HG02642 (cell line): ENCODE data around the gene FEZ2.
A peak's percentile ranks its signal among the peaks of the same experiment; 100 is the strongest.
"Not testable (repeated sequence)": the region's sequence is repeated elsewhere in the genome, so short reads cannot be mapped to it uniquely, and the experiment has no call there.

Experiments used
- ATAC-seq: cut with Tn5 transposase; IDR thresholded peaks from one replicate; pipeline ENCODE4 v1.9.1; 2021; ENCODE audit warnings: mild to moderate bottlenecking; ENCODE audit not compliant: unreplicated experiment, poor library complexity

Gene FEZ2, protein sequence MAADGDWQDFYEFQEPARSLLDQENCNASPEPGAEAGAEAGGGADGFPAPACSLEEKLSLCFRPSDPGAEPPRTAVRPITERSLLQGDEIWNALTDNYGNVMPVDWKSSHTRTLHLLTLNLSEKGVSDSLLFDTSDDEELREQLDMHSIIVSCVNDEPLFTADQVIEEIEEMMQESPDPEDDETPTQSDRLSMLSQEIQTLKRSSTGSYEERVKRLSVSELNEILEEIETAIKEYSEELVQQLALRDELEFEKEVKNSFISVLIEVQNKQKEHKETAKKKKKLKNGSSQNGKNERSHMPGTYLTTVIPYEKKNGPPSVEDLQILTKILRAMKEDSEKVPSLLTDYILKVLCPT

DNA sequence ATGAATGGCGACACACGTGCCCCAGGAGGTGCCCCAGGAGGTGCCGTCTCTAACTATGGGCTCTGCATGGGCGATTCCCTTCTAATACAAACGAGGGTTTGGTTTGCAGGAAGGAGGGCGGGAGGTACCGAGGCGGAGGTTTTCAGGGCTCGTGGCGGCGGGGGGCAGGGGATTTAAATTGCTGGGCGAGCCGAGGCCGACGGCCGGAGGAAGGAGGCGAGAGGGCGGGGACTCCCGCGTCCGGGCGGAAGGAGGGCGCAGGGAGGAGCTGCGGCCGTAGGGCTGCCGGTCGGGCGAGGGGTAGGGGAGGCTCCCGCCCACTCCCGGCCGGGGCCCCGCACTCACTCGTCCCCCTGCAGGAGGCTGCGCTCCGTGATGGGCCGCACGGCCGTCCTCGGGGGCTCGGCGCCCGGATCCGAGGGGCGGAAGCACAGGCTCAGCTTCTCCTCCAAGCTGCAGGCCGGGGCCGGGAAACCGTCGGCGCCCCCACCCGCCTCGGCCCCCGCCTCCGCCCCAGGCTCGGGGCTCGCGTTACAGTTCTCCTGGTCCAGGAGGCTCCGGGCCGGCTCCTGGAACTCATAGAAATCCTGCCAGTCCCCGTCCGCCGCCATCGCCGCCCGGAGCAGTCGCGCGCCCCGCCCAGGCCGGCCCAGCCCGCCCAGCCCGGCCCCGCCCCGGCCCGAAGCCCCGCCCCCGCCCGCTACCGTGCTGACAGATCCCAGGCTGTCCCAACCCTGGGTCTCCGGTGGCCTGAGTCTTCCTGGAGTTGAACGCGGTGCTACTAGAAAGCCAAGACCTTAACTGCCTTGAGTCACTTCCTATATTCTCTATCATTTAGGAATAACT lies at the start of gene FEZ2:
Gene FEZ2, minus strand, starts transcription at position 637 of the 846 bp plus-strand sequence. Its CDS starts 26 bp downstream, at position 611.
- peak; percentile 99 for ATAC-seq

DNA sequence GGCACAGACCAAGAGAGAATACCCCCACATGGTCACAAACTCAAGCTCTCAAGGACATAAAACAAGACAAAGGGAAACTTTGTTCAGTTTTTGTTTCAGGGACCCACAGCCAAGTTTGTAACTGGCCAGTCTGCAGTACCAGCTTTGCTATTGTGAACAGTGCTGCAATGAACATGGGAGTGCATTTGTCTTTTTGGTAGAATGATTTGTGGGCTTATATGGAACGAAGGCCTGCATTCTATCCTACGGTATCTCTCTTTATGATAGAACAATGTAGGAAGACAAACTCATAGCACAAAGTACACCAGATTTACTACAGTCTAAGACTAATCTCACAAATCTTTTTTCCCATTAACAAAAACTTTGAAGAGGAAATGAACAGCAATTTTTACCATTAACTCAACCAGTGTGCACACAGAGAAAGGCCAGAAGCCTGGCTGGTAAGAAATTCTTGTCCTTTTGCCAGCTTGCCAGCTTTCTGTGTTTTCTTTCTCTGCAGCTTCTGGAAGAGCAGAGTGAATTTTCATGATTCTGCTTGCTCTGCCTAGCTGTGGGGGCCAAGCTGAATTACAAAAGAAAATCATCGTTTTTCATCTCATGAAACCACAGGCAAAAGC lies 37.1 kb upstream of the FEZ2 start:
- no peak for ATAC-seq

DNA sequence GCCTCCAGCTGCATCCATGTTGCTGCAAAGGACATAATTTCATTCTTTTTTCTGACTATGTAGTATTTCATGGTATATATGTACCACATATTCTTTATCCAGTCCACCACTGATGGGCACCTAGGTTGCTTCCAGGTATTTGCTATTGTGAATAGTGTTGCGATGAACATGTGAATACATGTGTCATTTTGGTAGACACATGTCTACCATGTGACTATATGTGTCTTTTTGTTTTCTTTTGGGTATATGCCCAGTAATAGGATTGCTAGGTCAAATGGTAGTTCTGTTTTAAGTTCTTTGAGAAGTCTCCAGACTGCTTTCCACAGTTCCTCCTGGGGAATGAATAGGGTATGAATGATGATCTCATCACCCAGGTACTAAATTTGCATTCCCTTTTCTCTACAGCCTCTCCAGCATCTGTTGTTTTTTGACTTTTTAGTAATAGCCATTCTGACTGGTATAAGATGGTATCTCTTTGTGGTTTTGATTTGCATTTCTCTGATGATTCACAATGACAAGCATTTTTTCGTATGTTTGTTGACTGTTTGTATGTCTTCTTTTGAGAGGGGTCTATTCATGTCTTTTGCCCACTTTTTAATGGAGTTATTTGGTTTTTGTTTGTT lies 35.6 kb upstream of the FEZ2 start:
- ATAC-seq = no peak

DNA sequence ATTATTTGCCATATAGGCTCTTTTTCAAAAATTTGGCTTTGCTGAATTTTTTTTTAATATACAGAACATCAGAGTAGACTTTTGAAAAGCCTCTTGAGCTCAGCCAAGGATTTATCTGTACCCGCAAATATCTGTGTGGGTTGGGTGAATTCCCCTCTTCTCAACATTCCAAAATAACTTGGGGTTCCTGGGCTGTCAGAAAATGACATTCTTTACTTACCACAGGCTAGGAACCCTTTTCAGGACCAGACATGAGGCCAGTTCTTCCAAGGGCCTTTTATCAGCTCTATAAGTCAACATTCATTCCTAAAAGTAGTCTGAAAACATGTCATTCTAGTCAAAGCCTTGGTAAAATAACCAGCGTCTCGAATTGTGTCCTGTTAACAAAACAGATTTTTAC lies 28.8 kb upstream of the FEZ2 start:
- no peak for ATAC-seq

DNA sequence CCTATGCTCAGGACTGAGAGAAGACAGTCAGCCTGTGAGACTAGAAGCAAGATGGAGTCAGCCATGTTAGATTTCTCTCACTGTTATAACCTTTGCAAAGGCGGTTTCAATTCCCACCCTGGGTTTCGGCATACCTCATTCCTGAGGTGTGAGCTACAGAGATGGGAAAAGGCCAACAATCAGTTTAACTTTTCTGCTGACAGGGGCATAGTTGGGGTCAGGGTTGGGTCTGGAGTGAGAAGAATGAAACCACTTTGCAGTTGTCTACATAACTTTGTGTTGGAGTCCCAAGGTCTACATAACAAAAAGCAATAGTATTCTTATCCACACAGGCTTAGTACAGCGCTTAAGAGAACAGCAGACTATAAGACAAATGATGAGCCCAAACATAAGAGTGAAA lies 28.1 kb upstream of the FEZ2 start:
- no peak for ATAC-seq

DNA sequence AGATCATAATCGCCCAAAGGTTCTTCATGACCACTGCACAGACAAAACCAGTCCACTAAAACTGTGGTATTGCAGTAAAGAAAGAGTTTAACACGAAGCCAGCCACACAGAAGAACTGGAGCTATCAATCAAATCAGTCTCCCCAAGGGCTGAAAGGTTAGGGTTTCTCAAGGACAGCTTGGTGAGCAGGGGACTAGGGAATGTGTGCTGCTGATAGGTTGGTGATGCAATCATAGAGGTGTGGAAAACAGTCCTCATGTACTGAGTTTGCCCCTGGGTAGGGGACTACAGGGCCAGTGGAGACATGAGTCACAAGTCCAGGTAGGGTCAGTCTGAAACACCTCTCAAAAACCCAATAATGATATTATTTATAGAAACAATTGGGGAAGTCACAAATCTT lies 27.3 kb upstream of the FEZ2 start:
- ATAC-seq = no peak

DNA sequence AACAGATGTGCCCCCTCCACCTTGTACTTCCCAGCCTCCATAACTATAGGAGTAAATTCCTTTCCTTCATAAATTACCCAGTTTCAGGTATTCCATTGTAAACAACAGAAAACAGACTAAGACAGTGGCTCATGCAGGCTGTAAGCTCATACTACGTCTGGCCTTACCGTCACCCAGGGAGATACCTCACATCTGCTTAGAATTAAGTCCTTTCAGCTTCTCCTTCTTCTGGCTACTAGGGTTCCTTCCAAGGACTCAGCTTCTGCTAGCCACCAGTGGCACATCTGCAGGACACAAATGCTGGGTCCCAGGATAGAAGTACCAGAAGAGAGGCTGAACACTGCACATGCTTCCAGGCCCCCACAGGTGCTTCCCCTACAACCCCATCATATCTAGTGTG lies 22.4 kb upstream of the FEZ2 start:
- no peak for ATAC-seq

DNA sequence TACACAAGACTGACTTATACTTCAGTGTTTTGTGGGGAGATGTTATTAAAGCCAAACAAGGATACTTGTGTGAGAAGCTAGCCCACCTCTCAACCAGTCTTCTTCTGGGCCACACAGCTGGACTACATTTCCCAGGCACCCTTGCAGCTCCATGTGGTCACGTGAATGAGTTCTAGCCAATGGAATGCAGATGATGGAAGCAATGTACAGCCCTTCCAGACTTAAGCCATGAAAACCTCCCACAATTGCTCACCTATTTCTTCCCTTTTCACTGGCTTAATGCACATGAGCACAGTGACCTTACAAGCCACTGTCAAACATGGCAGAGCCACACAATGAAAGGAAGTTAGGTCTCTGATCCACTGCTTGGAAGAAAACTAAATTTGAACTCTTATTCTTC lies 20.4 kb upstream of the FEZ2 start:
- ATAC-seq = peak; percentile 99

DNA sequence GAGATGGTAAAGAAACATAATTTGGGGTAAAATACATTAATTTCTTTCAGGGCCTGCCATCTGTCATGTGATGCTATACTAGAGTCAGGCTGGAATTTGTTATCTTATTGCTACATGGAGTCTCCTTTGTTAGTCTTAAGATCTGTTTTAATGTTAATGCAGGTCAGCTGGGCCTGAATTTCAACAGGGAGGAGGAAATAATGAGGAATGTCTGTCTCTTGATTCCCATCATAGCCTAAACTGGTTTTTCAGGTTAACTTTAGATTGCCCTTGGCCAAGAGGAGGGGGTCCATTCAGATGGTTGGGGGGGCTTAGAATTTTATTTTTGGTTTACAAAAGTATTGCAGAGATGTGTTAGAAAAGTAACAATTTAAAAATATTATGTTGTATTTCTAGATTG lies 19.0 kb upstream of the FEZ2 start:
- no peak for ATAC-seq

DNA sequence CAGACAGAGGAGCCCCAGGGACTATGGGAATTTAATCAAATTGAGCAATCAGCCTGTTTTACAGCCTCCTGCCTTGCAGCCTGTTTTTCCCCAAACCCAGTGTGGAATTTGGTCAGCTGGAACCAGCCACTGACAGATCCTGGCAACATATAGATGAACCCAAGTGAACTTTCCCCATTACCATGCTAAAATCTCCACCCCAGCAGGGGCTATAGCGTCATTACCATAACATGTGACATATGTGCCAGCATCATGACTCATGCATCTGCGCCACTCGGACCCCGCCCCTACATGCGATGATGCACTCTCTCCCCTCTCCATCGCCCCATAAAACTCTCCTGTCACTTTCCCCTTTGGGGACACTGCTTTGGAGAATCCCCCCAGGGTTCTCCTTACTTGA lies 17.3 kb upstream of the FEZ2 start:
- no peak for ATAC-seq

DNA sequence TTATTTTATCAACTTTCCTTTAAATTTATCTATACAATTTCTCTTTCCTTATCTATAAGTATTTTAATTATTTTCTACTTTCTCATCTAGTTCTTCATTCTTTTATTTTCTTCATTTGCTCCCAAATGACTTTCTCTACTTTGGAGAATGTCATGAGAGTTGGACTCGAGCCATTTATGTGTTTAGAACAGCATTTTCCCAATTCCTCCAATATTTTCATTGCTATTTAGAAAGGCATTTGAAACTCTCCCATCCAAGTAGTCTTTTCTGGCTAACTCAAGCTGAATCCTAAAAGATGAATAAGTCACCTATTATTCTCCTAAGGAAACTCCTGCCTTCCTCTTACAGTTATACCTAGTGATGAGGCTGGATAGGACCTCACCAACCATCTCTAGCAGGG lies 15.8 kb upstream of the FEZ2 start:
- ATAC-seq = no peak

DNA sequence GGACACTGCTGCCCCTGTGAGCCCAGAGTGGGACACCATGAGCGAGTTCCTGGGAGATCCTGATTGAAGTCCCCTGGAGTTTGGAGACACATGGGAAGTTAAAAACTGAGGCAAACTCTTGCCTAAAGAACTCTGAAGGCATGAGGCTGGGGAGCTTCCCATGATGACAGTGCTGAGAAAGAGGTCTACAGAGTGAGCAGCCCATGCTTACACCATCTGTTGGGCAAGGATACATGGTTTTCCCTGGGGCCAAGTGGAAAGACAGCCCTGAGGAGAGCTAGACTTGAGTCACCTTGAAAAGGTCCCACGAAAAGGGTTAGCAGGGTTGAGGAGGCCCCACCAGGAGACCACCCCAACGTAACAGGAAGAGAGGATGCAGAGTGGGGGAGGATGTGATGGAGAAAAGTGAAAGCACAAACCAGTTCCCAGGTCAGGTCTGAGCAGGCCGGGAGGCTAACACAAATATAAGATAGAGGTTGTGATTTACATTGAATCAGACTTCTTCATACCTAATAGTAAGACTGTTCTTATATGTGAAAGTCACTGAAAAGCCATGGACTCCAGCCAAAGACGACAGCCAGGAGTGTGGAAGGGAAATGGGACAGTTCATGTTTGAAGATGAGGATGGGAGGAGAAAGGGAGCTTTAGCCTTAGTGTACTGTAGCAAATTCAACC lies 13.5 kb upstream of the FEZ2 start:
- ATAC-seq = no peak

DNA sequence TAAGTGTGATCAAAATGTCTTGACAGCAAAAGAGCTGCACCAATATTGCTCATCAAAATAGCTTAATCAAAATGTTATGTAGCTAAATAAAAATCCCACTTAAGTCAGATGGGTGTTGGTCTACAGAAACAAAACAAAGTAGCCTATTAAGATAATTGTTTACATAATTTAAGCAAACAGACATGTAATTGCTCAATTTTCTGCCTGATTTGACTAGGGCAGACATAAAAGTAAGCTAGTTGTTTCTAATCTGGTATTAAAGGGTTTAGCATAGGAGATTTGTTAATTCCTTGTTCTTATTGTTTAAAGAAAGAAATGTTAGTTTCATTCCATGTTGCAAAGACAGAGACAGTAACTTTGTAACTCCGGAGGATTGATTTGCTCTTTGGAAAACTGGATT lies 11.5 kb upstream of the FEZ2 start:
- ATAC-seq = no peak

DNA sequence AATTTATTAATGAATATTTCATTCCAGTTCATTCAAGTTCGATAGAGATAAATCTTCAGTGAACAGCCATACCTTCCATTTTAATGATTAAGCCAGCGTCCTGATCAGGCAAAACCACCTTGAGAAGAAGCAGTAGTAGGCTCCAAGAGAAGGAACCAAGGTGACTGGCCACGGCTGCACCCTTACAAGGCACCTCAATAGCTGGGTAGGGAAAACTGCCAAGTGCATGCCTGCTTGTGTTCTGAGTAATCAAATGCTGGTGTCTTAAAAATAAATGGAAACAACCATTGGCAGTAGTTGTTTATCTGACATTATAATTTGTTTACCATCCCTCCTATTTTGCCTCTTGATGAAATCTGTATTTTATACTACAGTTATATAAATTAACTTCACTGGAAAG lies 10.0 kb upstream of the FEZ2 start:
- ATAC-seq = no peak

DNA sequence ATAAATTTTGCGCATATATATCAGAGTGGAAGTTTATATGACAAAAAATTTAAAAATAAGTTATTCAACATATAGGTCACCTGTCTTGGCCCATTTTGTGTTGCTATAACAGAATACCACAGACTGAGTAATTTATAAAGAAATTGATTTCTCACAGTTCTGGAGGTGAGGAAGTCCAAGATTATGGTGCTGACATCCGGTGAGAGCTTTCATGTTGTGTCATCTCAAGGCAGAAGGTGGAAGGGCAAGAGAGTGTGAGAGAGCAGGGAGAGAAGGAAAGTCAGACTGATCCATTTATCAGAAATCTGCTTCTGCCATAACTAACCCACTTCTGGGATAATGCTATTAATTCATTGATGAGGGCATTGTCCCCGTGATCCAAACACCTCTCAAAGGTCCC lies 9.0 kb upstream of the FEZ2 start:
- ATAC-seq = no peak

DNA sequence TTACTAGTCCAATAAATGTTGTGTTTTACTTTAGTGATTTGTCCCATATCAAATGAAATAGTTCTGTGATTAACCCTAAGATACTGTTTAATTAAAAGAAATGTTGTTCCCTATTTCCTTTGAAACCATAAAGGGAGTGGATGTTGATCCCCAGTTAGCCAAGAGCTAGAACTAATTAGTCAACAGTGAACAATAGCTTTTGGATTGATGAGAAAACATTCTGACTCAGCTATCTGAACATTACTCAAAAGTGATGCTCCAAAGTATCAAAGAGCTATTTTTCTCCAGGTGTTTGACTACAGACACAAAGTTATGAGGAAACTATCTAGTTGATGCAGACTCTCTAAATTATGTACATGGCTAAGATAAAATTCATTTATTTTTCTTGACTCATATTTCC lies 7.3 kb upstream of the FEZ2 start:
- no peak for ATAC-seq

DNA sequence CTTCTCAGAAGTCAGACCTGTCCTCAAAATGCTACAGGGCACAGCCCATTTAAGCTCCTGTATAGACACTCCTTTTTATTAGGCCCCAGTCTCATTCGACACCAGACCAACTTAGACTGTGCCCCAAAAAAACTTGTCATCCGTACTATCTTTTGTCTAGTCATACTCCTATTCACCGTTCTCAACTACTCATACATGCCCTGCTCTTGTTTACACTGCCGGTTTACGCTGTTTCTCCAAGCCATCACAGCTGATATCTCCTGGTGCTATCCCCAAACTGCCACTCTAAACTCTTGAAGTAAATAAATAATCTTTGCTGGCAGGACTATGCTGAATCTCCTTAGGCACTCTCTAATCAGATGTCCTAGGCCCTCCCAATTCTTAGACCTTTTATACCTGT lies 5.7 kb upstream of the FEZ2 start:
- ATAC-seq = not testable (repeated sequence)

DNA sequence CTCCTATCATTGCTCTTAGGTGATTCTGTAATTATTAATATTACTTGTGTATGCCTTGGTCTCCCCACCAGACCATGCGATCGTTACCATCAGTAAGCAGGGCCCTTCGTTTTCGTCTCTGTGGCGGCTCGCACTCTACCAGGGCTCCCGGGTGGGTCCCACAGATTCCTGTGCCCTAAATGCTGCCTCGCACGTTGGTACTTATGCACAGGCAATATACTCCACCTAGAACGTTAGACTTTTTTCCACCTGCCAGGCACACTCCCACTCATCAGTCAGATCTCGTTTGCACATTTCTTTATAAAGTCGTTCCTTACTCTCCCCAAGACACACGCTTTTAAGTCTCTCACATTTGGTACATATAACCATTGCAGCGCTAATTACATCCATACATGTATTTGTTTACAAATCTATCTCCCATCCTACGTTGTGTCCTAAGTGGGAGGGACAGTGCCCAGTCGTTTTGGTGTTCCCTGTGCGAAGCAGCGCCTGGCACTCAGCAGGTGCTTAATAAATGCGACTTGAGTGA lies 901 bp downstream of the FEZ2 start:
- no peak for ATAC-seq

DNA sequence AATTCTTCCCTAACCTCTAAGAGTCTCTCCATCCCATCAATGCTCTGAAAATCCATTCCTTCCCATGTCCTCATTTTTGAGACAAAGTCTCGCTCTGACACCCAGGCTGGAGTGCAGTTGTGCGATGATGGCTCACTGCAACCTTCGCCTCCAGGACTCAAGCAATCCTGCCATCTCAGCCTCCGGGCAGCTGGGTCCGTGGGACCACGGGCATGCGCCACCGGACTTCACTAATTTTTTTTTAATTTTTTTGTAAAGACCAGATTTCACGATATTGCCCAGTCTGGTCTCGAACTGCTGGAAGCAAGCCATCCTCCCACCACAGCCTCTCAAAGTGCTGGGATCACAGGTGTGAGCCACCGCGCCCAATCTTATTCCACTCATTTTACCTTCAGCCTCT lies 1.6 kb downstream of the FEZ2 start:
- no peak for ATAC-seq

DNA sequence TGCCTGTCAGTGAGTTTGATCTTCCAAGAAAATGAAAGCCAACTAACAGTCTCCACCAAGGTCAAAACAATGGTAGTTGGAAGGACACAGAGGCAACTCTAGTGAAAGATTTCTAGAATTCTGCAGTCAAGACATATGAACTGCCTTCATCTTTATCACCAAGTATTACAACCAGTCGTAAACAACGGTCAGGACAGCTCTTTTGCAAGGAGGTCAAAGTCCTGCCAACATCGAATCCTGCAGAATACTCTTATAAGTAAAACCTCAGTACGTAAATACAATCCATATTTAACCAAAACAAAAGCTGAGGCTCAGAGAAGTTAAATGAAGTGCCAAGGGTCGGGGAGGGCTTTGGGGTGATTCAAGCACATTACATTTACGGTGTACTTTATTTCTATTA lies 3.1 kb downstream of the FEZ2 start:
- ATAC-seq = no peak
